GM10248 (cell line): Measurements from ENCODE around the gene NFKB1.

Source experiments
- CTCF ChIA-PET: fragments of 300-600 bp; sonication (Branson Sonifier 250); formaldehyde crosslinking; extraction: SDS; loops from one replicate; lab custom pipeline; 2021; ENCODE audit warnings: antibody characterized with exemption; lab: Yijun Ruan, JAX
- POLR2A ChIA-PET: fragments of 350-650 bp; sonication (Branson Sonifier 250); formaldehyde crosslinking; extraction: SDS; loops from one replicate; lab custom pipeline; 2020; ENCODE audit warnings: antibody characterized with exemption; lab: Yijun Ruan, JAX
- DNase-seq: peaks from one replicate; pipeline ENCODE4 v3.0.0; 2012; ENCODE audit errors: extremely low spot score
- CTCF ChIP-seq: IDR thresholded peaks from 2 replicates; pipeline ENCODE4 v1.5.1; 2012; ENCODE audit warnings: mild to moderate bottlenecking, low read depth; ENCODE audit errors: extremely low read depth, missing control alignments, control extremely low read depth

Gene NFKB1

GRCh38 chr4:102586644-102587021 is 85.5 kb downstream of the NFKB1 start:
- ChIA-PET POLR2A (no interaction called here), CTCF (interaction anchor here (1.0 to 2.7 kb wide), 10 partner anchors 10 to 126 kb away, joined by 3 to 12 read pairs (median 3); no protein-coding TSS in a partner anchor)
- DNase-seq = no peak
- no peak for TF ChIP-seq CTCF

- no peak for DNase-seq
- POLR2A ChIA-PET = no interaction called here
- CTCF ChIA-PET = no interaction called here
- TF ChIP-seq CTCF = no peak
These were observed 88.6 kb downstream of the NFKB1 start for GRCh38 chr4:102589743-102590142.

- POLR2A ChIA-PET = no interaction called here
- no peak for TF ChIP-seq CTCF
- CTCF ChIA-PET = no interaction called here
These were observed 91.1 kb downstream of the NFKB1 start for GRCh38 chr4:102592256-102592655.

GRCh38 chr4:102593147-102593546 is 92.0 kb downstream of the NFKB1 start:
- no peak for DNase-seq
- TF ChIP-seq CTCF = no peak
- ChIA-PET POLR2A (no interaction called here), CTCF (interaction anchor here (0.7 to 1.0 kb wide), 3 partner anchors 8 to 18 kb away, joined by 3 read pairs; no protein-coding TSS in a partner anchor)

More at GRCh38 chr4:102592256-102592655, 91.1 kb downstream of the NFKB1 start:
- DNase-seq = no peak

GRCh38 chr4:102594000-102594399 is 92.8 kb downstream of the NFKB1 start:
- POLR2A ChIA-PET = no interaction called here
- CTCF ChIA-PET = interaction anchor here (1.0 to 4.1 kb wide), 2 partner anchors 8 to 9 kb away, joined by 3 to 12 read pairs; no protein-coding TSS in a partner anchor
- no peak for TF ChIP-seq CTCF
- no peak for DNase-seq

GRCh38 chr4:102596532-102596931 is 95.4 kb downstream of the NFKB1 start:
- no peak for DNase-seq
- ChIA-PET CTCF (interaction anchor here (1.5 to 4.1 kb wide), 3 partner anchors 11 to 29 kb away, joined by 3 to 12 read pairs (median 5); no protein-coding TSS in a partner anchor), POLR2A (no interaction called here)
- no peak for TF ChIP-seq CTCF
